ENCODE data around the gene PAQR8. TPM values are rescaled to one million over a fixed set of nuclear protein-coding genes. Genes with fewer than 3 reads are reported as not detected.
A peak's percentile ranks its signal among the peaks of the same experiment; 100 is the strongest.

The PAQR8 gene
- total RNA-seq, 1 experiment from 2014 or later = 3.0 TPM

GRCh38 chr6:52373151-52373690 is 11.3 kb downstream of the PAQR8 start:
- DNase-seq = no peak
- Histone ChIP-seq H3K27me3 (ENCODE audit: insufficient read depth, low read length) (no peaks in the 10 kb centered on the region), H4K8ac (replicated peaks; ENCODE audit: insufficient read length, low read depth, low read length) (no peak overlapping the region), H3K79me1 (ENCODE audit: insufficient read depth, low read depth, low read length, poor library complexity, severe bottlenecking) (no peaks in the 10 kb centered on the region), H2AK5ac (ENCODE audit: insufficient read length, low read length) (no peak overlapping the region), H2AFZ (ENCODE audit: low read length) (no peak overlapping the region), H3K9me3 (ENCODE audit: control insufficient read depth, low read depth, low read length) (no peaks in the 10 kb centered on the region), H3K4me2 (ENCODE audit: insufficient read depth, insufficient read length, low read length) (no peak overlapping the region), H2BK20ac (ENCODE audit: low read depth, low read length, poor library complexity, severe bottlenecking) (no peak overlapping the region), H3K18ac (ENCODE audit: insufficient read length, low read depth, low read length) (no peak overlapping the region), H2BK15ac (ENCODE audit: low read depth, low read length) (no peak overlapping the region), H2BK12ac (ENCODE audit: insufficient read length, low read depth, low read length) (no peak overlapping the region), H3K23me2 (ENCODE audit: insufficient read length, low read depth, low read length, poor library complexity, severe bottlenecking) (no peaks in the 10 kb centered on the region), H3K23ac (ENCODE audit: insufficient read length, low read depth, low read length) (no peak overlapping the region), H2BK120ac (ENCODE audit: low read depth, low read length, poor library complexity, severe bottlenecking) (no peak overlapping the region), H3K4ac (ENCODE audit: low read depth, low read length) (no peak overlapping the region), H3K14ac (ENCODE audit: insufficient read depth, low read length) (no peak overlapping the region), H3T11ph (ENCODE audit: low read length) (no peak overlapping the region), H3K79me2 (ENCODE audit: insufficient read depth, low read length) (no peaks in the 10 kb centered on the region), H3K56ac (ENCODE audit: insufficient read length, low read depth, low read length) (no peak overlapping the region), H4K91ac (ENCODE audit: insufficient read length, low read depth, low read length) (no peak overlapping the region), H4K5ac (ENCODE audit: insufficient read length, low read depth, low read length) (no peak overlapping the region), H4K20me1 (ENCODE audit: control insufficient read depth, insufficient read depth, insufficient read length) (no peaks in the 10 kb centered on the region), H2BK5ac (ENCODE audit: insufficient read length, low read length) (no peak overlapping the region), H3K4me1 (ENCODE audit: insufficient read depth, low read length) (no peaks in the 10 kb centered on the region), H3K9ac (ENCODE audit: extremely low read depth, insufficient read length, low read length) (no peak overlapping the region), H3K27ac (ENCODE audit: insufficient read length, low read depth, low read length) (no peak overlapping the region)
- Mint-ChIP-seq H3K27me3 (ENCODE audit: low read depth) (no peaks in the 10 kb centered on the region; the same call in 1 of the 2 replicates), H3K36me3 (ENCODE audit: insufficient read depth in 1 of 3, low read depth in 3 of 3) (peaks cover 6 to 11% (median 6%) of the 10 kb centered on the region in 3 experiments; a peak in 6 of 7 replicates), H3K9me3 (peaks cover 2 to 6% of the 10 kb centered on the region in 2 experiments; a peak in 2 of 5 replicates), H3K4me1 (peaks cover 2 to 3% of the 10 kb centered on the region in 2 experiments; a peak in 2 of 4 replicates), H3K27ac (peak overlapping the region in 1 of 3 experiments; percentile 69; a peak in 2 of 7 replicates), H3K4me3 (no peak overlapping the region)
- WGBS (ENCODE audit: extremely low coverage, insufficient read length, low lambda C conversion rate) = no CpG with 5 or more reads among the region's 5 CpGs
- TF ChIP-seq CTCF (conservative IDR thresholded peaks at IDR 0.05) = no peak

Measured in H9 (cell line).